ENCODE measurements around the gene CAMSAP3.

The CAMSAP3 gene

GRCh38 chr19:7549429-7550148 is 46.1 kb upstream of the CAMSAP3 start:
- H3K23ac ChIP-seq (ENCODE audit: low read depth, low read length, poor library complexity) = peak overlapping the region; percentile 65
- no peaks in the 10 kb centered on the region for H3K27me3 ChIP-seq (ENCODE audit: control insufficient read depth in 3 of 3, insufficient read depth in 3 of 3, low read depth in 1 of 3, low read length in 3 of 3)
- no peak overlapping the region for H4K8ac ChIP-seq (ENCODE audit: low read depth, low read length)
- no peak overlapping the region for H2BK12ac ChIP-seq (ENCODE audit: low read length)
- no peak overlapping the region for H3K9ac ChIP-seq (ENCODE audit: low read depth, low read length, poor library complexity)
- no peak overlapping the region for H3K4me3 ChIP-seq (ENCODE audit: low read length in 2 of 2)
- H2BK5ac ChIP-seq (ENCODE audit: low read length) = no peak overlapping the region
- H3K79me1 ChIP-seq (ENCODE audit: low read depth, low read length) = peaks cover 2% of the 10 kb centered on the region
- no peak for DNase-seq (ENCODE audit: low spot score)
- no peak overlapping the region for H3K4me2 ChIP-seq (ENCODE audit: insufficient read depth, low read length, poor library complexity, severe bottlenecking)
- no peak overlapping the region for H3K18ac ChIP-seq (ENCODE audit: low read length)
- H3K14ac ChIP-seq (ENCODE audit: low read length) = peak overlapping the region; percentile 38
- no peak overlapping the region for H2BK120ac ChIP-seq (ENCODE audit: low read depth, low read length)
- H3K4ac ChIP-seq (ENCODE audit: low read length) = no peak overlapping the region
- no peak overlapping the region for H2AK5ac ChIP-seq (ENCODE audit: low read depth, low read length)
- peaks cover 0 to 1% of the 10 kb centered on the region in 2 donors for H3K9me3 ChIP-seq (replicated peaks in 1 of 2; ENCODE audit: control insufficient read depth in 2 of 2, insufficient read depth in 1 of 2, low read depth in 1 of 2, low read length in 2 of 2)
- no peak overlapping the region for H4K91ac ChIP-seq (ENCODE audit: low read depth, low read length, poor library complexity)
- WGBS, 2 donors (ENCODE audit: extremely low coverage in 2 of 2, insufficient read length in 2 of 2, insufficient replicate concordance in 1 of 2) = no CpG with 5 or more reads among the region's 36 CpGs
- no peak overlapping the region for H3K27ac ChIP-seq (replicated peaks; ENCODE audit: low read length)
- no peak overlapping the region for H2BK15ac ChIP-seq (ENCODE audit: low read length)
- H2AFZ ChIP-seq (ENCODE audit: low read length) = no peak overlapping the region
- peaks cover 0 to 5% of the 10 kb centered on the region in 2 donors for H3K4me1 ChIP-seq (ENCODE audit: control insufficient read depth in 2 of 2, insufficient read depth in 1 of 2, low read depth in 1 of 2, low read length in 2 of 2)
- peaks cover 6 to 8% of the 10 kb centered on the region in 2 donors for H3K36me3 ChIP-seq (replicated peaks in 1 of 2; ENCODE audit: control insufficient read depth in 2 of 2, insufficient read depth in 2 of 2, low read length in 2 of 2)

GRCh38 chr19:7550169-7550770 is 45.4 kb upstream of the CAMSAP3 start:
- no peak for DNase-seq (ENCODE audit: low spot score)
- Histone ChIP-seq H3K36me3 (replicated peaks in 1 of 2; ENCODE audit: control insufficient read depth in 2 of 2, insufficient read depth in 2 of 2, low read length in 2 of 2) (peaks cover 6 to 10% of the 10 kb centered on the region in 2 donors), H3K4me2 (ENCODE audit: insufficient read depth, low read length, poor library complexity, severe bottlenecking) (no peak overlapping the region), H2BK5ac (ENCODE audit: low read length) (peak overlapping the region; percentile 39), H2BK15ac (ENCODE audit: low read length) (no peak overlapping the region), H2AK5ac (ENCODE audit: low read depth, low read length) (peak overlapping the region; percentile 90), H3K9me3 (replicated peaks in 1 of 2; ENCODE audit: control insufficient read depth in 2 of 2, insufficient read depth in 1 of 2, low read depth in 1 of 2, low read length in 2 of 2) (peaks cover 0 to 1% of the 10 kb centered on the region in 2 donors), H4K8ac (ENCODE audit: low read depth, low read length) (no peak overlapping the region), H3K4ac (ENCODE audit: low read length) (peak overlapping the region; percentile 53), H3K18ac (ENCODE audit: low read length) (no peak overlapping the region), H3K23ac (ENCODE audit: low read depth, low read length, poor library complexity) (peak overlapping the region; percentile 65), H2BK12ac (ENCODE audit: low read length) (peak overlapping the region; percentile 58), H3K27me3 (ENCODE audit: control insufficient read depth in 3 of 3, insufficient read depth in 3 of 3, low read depth in 1 of 3, low read length in 3 of 3) (no peaks in the 10 kb centered on the region), H2BK120ac (ENCODE audit: low read depth, low read length) (no peak overlapping the region), H2AFZ (ENCODE audit: low read length) (no peak overlapping the region), H3K27ac (replicated peaks; ENCODE audit: low read length) (no peak overlapping the region), H3K4me1 (ENCODE audit: control insufficient read depth in 2 of 2, insufficient read depth in 1 of 2, low read depth in 1 of 2, low read length in 2 of 2) (peaks cover 0 to 5% of the 10 kb centered on the region in 2 donors), H3K9ac (ENCODE audit: low read depth, low read length, poor library complexity) (peak overlapping the region; percentile 44), H3K4me3 (ENCODE audit: low read length in 2 of 2) (peak overlapping the region in 1 of 2 donors; percentile 38), H3K79me1 (ENCODE audit: low read depth, low read length) (peaks cover 2% of the 10 kb centered on the region), H4K91ac (ENCODE audit: low read depth, low read length, poor library complexity) (no peak overlapping the region), H3K14ac (ENCODE audit: low read length) (peak overlapping the region; percentile 71)
- WGBS, 2 donors (ENCODE audit: extremely low coverage in 2 of 2, insufficient read length in 2 of 2, insufficient replicate concordance in 1 of 2) = no CpG with 5 or more reads among the region's 41 CpGs

- Histone ChIP-seq H3K9ac (ENCODE audit: low read depth, low read length, poor library complexity) (no peak overlapping the region), H2AFZ (ENCODE audit: low read length) (no peak overlapping the region), H3K27me3 (ENCODE audit: control insufficient read depth in 3 of 3, insufficient read depth in 3 of 3, low read depth in 1 of 3, low read length in 3 of 3) (no peaks in the 10 kb centered on the region), H3K9me3 (replicated peaks in 1 of 2; ENCODE audit: control insufficient read depth in 2 of 2, insufficient read depth in 1 of 2, low read depth in 1 of 2, low read length in 2 of 2) (peaks cover 0 to 1% of the 10 kb centered on the region in 2 donors), H2BK12ac (ENCODE audit: low read length) (peak overlapping the region; percentile 41), H2BK120ac (ENCODE audit: low read depth, low read length) (no peak overlapping the region), H3K79me1 (ENCODE audit: low read depth, low read length) (peaks cover 2% of the 10 kb centered on the region), H3K36me3 (replicated peaks in 1 of 2; ENCODE audit: control insufficient read depth in 2 of 2, insufficient read depth in 2 of 2, low read length in 2 of 2) (peaks cover 11 to 14% of the 10 kb centered on the region in 2 donors), H2AK5ac (ENCODE audit: low read depth, low read length) (peak overlapping the region; percentile 90), H3K4ac (ENCODE audit: low read length) (no peak overlapping the region), H3K4me3 (ENCODE audit: low read length in 2 of 2) (peak overlapping the region in 1 of 2 donors; percentile 70), H3K4me1 (ENCODE audit: control insufficient read depth in 2 of 2, insufficient read depth in 1 of 2, low read depth in 1 of 2, low read length in 2 of 2) (peaks cover 0 to 5% of the 10 kb centered on the region in 2 donors), H2BK5ac (ENCODE audit: low read length) (no peak overlapping the region), H3K23ac (ENCODE audit: low read depth, low read length, poor library complexity) (no peak overlapping the region), H4K91ac (ENCODE audit: low read depth, low read length, poor library complexity) (peak overlapping the region; percentile 85), H4K8ac (ENCODE audit: low read depth, low read length) (no peak overlapping the region), H2BK15ac (ENCODE audit: low read length) (no peak overlapping the region), H3K18ac (ENCODE audit: low read length) (peak overlapping the region; percentile 87), H3K4me2 (ENCODE audit: insufficient read depth, low read length, poor library complexity, severe bottlenecking) (peak overlapping the region; percentile 47), H3K14ac (ENCODE audit: low read length) (no peak overlapping the region), H3K27ac (replicated peaks; ENCODE audit: low read length) (no peak overlapping the region)
- WGBS, 2 donors (ENCODE audit: extremely low coverage in 2 of 2, insufficient read length in 2 of 2, insufficient replicate concordance in 1 of 2) = no CpG with 5 or more reads among the region's 51 CpGs
- DNase-seq (ENCODE audit: low spot score) = peak; percentile 90
Observed at GRCh38 chr19:7550987-7551761, 44.5 kb upstream of the CAMSAP3 start.

GRCh38 chr19:7552781-7553180 is 42.9 kb upstream of the CAMSAP3 start:
- no peak overlapping the region for H3K27ac ChIP-seq (replicated peaks; ENCODE audit: low read length)
- H2BK12ac ChIP-seq (ENCODE audit: low read length) = no peak overlapping the region
- no peak overlapping the region for H2AFZ ChIP-seq (ENCODE audit: low read length)
- no peak overlapping the region for H3K4me2 ChIP-seq (ENCODE audit: insufficient read depth, low read length, poor library complexity, severe bottlenecking)
- H4K91ac ChIP-seq (ENCODE audit: low read depth, low read length, poor library complexity) = no peak overlapping the region
- H3K4me1 ChIP-seq (ENCODE audit: control insufficient read depth in 2 of 2, insufficient read depth in 1 of 2, low read depth in 1 of 2, low read length in 2 of 2) = peaks cover 0 to 5% of the 10 kb centered on the region in 2 donors
- no peak overlapping the region for H3K9ac ChIP-seq (ENCODE audit: low read depth, low read length, poor library complexity)
- no peak overlapping the region for H2BK15ac ChIP-seq (ENCODE audit: low read length)
- no peak overlapping the region for H4K8ac ChIP-seq (ENCODE audit: low read depth, low read length)
- no peak overlapping the region for H3K18ac ChIP-seq (ENCODE audit: low read length)
- H2BK120ac ChIP-seq (ENCODE audit: low read depth, low read length) = no peak overlapping the region
- H2AK5ac ChIP-seq (ENCODE audit: low read depth, low read length) = no peak overlapping the region
- H3K4me3 ChIP-seq (ENCODE audit: low read length in 2 of 2) = no peak overlapping the region
- H3K9me3 ChIP-seq (replicated peaks in 1 of 2; ENCODE audit: control insufficient read depth in 2 of 2, insufficient read depth in 1 of 2, low read depth in 1 of 2, low read length in 2 of 2) = peaks cover 0 to 2% of the 10 kb centered on the region in 2 donors
- DNase-seq (ENCODE audit: low spot score) = no peak
- H3K79me1 ChIP-seq (ENCODE audit: low read depth, low read length) = peaks cover 5% of the 10 kb centered on the region
- peaks cover 24 to 28% of the 10 kb centered on the region in 2 donors for H3K36me3 ChIP-seq (replicated peaks in 1 of 2; ENCODE audit: control insufficient read depth in 2 of 2, insufficient read depth in 2 of 2, low read length in 2 of 2)
- H2BK5ac ChIP-seq (ENCODE audit: low read length) = no peak overlapping the region
- no peak overlapping the region for H3K4ac ChIP-seq (ENCODE audit: low read length)
- no peak overlapping the region for H3K23ac ChIP-seq (ENCODE audit: low read depth, low read length, poor library complexity)
- H3K14ac ChIP-seq (ENCODE audit: low read length) = no peak overlapping the region
- WGBS, 2 donors (ENCODE audit: extremely low coverage in 2 of 2, insufficient read length in 2 of 2, insufficient replicate concordance in 1 of 2) = no CpG with 5 or more reads among the region's 2 CpGs
- H3K27me3 ChIP-seq (ENCODE audit: control insufficient read depth in 3 of 3, insufficient read depth in 3 of 3, low read depth in 1 of 3, low read length in 3 of 3) = no peaks in the 10 kb centered on the region
